K562 (cell line): ENCODE data around the gene TUBB4B. TPM values are rescaled to one million over a fixed set of nuclear protein-coding genes. Genes with fewer than 3 reads are reported as not detected.

ENCODE experiments used
- AFF4 ChIP-seq: sonication (generic); formaldehyde crosslinking; IDR thresholded peaks from 2 replicates; pipeline ENCODE4 v1.8.0; 2023; ENCODE audit warnings: mild to moderate bottlenecking, missing genetic modification reagents
- IRF2 ChIP-seq: sonication (generic); formaldehyde crosslinking; IDR thresholded peaks from 2 replicates; pipeline ENCODE4 v1.8.1; 2022; ENCODE audit warnings: mild to moderate bottlenecking, missing genetic modification reagents
- KHSRP ChIP-seq: fragments of 450-650 bp; IDR thresholded peaks from 2 replicates; pipeline ENCODE4 v1.6.1; 2017
- NCOR1 ChIP-seq: fragments of 450-650 bp; IDR thresholded peaks from 2 replicates; pipeline ENCODE4 v1.6.1; 2016; ENCODE audit warnings: mild to moderate bottlenecking, moderate library complexity
- PATZ1 ChIP-seq: fragments of 250-450 bp; sonication (Bioruptor Pico); IDR thresholded peaks from 2 replicates; pipeline ENCODE4 v1.5.0; 2020; ENCODE audit warnings: mild to moderate bottlenecking, borderline replicate concordance
- RFX1 ChIP-seq: fragments of 450-650 bp; IDR thresholded peaks from 2 replicates; pipeline ENCODE4 v1.6.1; 2016; ENCODE audit warnings: mild to moderate bottlenecking, moderate library complexity
- SIN3A ChIP-seq, 2 experiments: fragments of 150-350 bp in 1 of 2; IDR thresholded peaks; 2 replicates each; pipeline ENCODE4 v1.6.1; 2011 to 2016; ENCODE audit warnings: borderline replicate concordance in 2 of 2, low read depth in 2 of 2, low read length in 2 of 2, mild to moderate bottlenecking in 2 of 2, moderate library complexity in 2 of 2; ENCODE audit not compliant: control insufficient read depth in 1 of 2
- ZBTB26 ChIP-seq: fragments of 450-650 bp; formaldehyde crosslinking; IDR thresholded peaks from 2 replicates; pipeline ENCODE4 v1.4.0; 2022; ENCODE audit warnings: missing genetic modification characterization
- ZNF740 ChIP-seq, 3 experiments: fragments of 200-800 bp in 1 of 3; sonication (Bioruptor generic) in 1 of 3; sonication (generic) in 1 of 3; formaldehyde crosslinking in 1 of 3; IDR thresholded peaks; 2 replicates each; pipeline versions ENCODE4 v1.6.1 to v1.8.0; 2016 to 2022; ENCODE audit warnings: mild to moderate bottlenecking in 2 of 3, missing compliant biosample characterization in 2 of 3, missing genetic modification characterization in 2 of 3, missing genetic modification reagents in 1 of 3
- polyA plus RNA-seq, 8 experiments: library from polyadenylated mRNA; depleted of rRNA in 4 of 8; stranded (reverse) in 5 of 8; unstranded in 3 of 8; fragments of >200 nt; fragmentation: Nextera tagmentation in 2 of 8; fragmentation: Illumina TruSeq in 1 of 8; extraction: Ambion mirVana in 2 of 8; extraction: Trizol in 1 of 8; gene quantifications; 2 replicates each; pipeline versions ENCODE4 v1.2.1 to v1.2.3, GENCODE V29; 2011 to 2014; ENCODE audit warnings: inconsistent platforms in 1 of 8, missing spikeins in 1 of 8
- total RNA-seq, 7 experiments: library from RNA; depleted of rRNA in 6 of 7; stranded (reverse); fragments of >200 nt in 6 of 7; fragmentation: Illumina TruSeq in 2 of 7; extraction: Trizol in 2 of 7; gene quantifications; 2 replicates each; pipeline versions ENCODE4 v1.2.1 to v1.2.3, GENCODE V29; 2011 to 2021; ENCODE audit warnings: low replicate concordance in 1 of 7

TUBB4B gene
- total and polyA plus RNA-seq, 9 of the 15 experiments (the other 6 are each of a cell fraction or from before 2014, with no cell fraction given), result 24.1 to 443 (median 268) TPM

GRCh38 chr9:137244486-137245449 lies 3.7 kb downstream of the TUBB4B start (continued):
- TF ChIP-seq PATZ1, result no peak
- no peak for TF ChIP-seq AFF4 (CRISPR knock-in tag)
- peak; percentile 46; the same call in 1 of the 2 replicates for TF ChIP-seq IRF2 (CRISPR knock-in tag)
- no peak for TF ChIP-seq ZNF740 (CRISPR knock-in tag; IDR thresholded peaks at IDR 0.05)
- no peak for TF ChIP-seq ZNF740 (tag; IDR thresholded peaks at IDR 0.05)
- TF ChIP-seq KHSRP, result no peak
- peak in 1 of 2 experiments; percentile 10; a peak in 1 of 4 replicates for TF ChIP-seq SIN3A (IDR thresholded peaks at IDR 0.05; ENCODE audit: borderline replicate concordance in 2 of 2, control insufficient read depth in 1 of 2, low read depth in 2 of 2, low read length in 2 of 2)
- no peak for TF ChIP-seq ZBTB26 (CRISPR knock-in tag)
- TF ChIP-seq RFX1, result no peak
- no peak for TF ChIP-seq NCOR1
